Measurements from ENCODE around the gene CHD8.
"Not testable (repeated sequence)": the region's sequence is repeated elsewhere in the genome, so short reads cannot be mapped to it uniquely, and the experiment has no call there.

The CHD8 gene

GRCh38 chr14:21455912-21456667, at the start of gene CHD8:
Gene CHD8 (minus strand): TSS chr14:21456123. CDS start chr14:21431643, 24,480 bp downstream.
- peak; percentile 100 for DNase-seq (ENCODE audit: low read depth)

- no peak for DNase-seq (ENCODE audit: low read depth)
Measured at GRCh38 chr14:21505012-21505553, 49.2 kb upstream of the CHD8 start.

- no peak for DNase-seq (ENCODE audit: low read depth)
Measured at GRCh38 chr14:21503376-21503775, 47.5 kb upstream of the CHD8 start.

GRCh38 chr14:21501568-21501967, 45.6 kb upstream of the CHD8 start:
- no peak for DNase-seq (ENCODE audit: low read depth)

GRCh38 chr14:21498540-21499526, 42.9 kb upstream of the CHD8 start:
- DNase-seq (ENCODE audit: low read depth), result peak; percentile 34

GRCh38 chr14:21496453-21496852, 40.5 kb upstream of the CHD8 start:
- DNase-seq (ENCODE audit: low read depth), result no peak

GRCh38 chr14:21494902-21495762, 39.2 kb upstream of the CHD8 start:
- no peak for DNase-seq (ENCODE audit: low read depth)

GRCh38 chr14:21486640-21487087, 30.7 kb upstream of the CHD8 start:
- DNase-seq (ENCODE audit: low read depth), result peak; percentile 37

GRCh38 chr14:21476925-21477681, 21.2 kb upstream of the CHD8 start, which contains the start of the genes RAB2B and TOX4:
Gene RAB2B (minus strand): TSS chr14:21476959. CDS start chr14:21476872, 87 bp downstream.
Gene TOX4 (plus strand): TSS chr14:21477195. CDS start chr14:21477279, 84 bp downstream.
- peak; percentile 97 for DNase-seq (ENCODE audit: low read depth)

- DNase-seq (ENCODE audit: low read depth), result no peak
Measured at GRCh38 chr14:21476523-21476924, 20.6 kb upstream of the CHD8 start.

GRCh38 chr14:21475767-21476522, 20.0 kb upstream of the CHD8 start:
- DNase-seq (ENCODE audit: low read depth), result no peak

- DNase-seq (ENCODE audit: low read depth), result peak; percentile 45
Measured at GRCh38 chr14:21467616-21468015, 11.7 kb upstream of the CHD8 start.

- DNase-seq (ENCODE audit: low read depth), result no peak
Measured at GRCh38 chr14:21455592-21455911, 371 bp downstream of the CHD8 start.

- no peak for DNase-seq (ENCODE audit: low read depth)
Measured at GRCh38 chr14:21454843-21455544, 929 bp downstream of the CHD8 start.

- DNase-seq (ENCODE audit: low read depth), result no peak
Measured at GRCh38 chr14:21449899-21450216, 6.1 kb downstream of the CHD8 start.

- DNase-seq (ENCODE audit: low read depth), result not testable (repeated sequence)
Measured at GRCh38 chr14:21442657-21443056, 13.3 kb downstream of the CHD8 start.

GRCh38 chr14:21440859-21441258, 15.1 kb downstream of the CHD8 start:
- DNase-seq (ENCODE audit: low read depth), result no peak

GRCh38 chr14:21437063-21437901, 18.6 kb downstream of the CHD8 start:
- peak; percentile 97 for DNase-seq (ENCODE audit: low read depth)

Measured in fibroblast of the conjunctiva (primary cell).